GM18861 (cell line): ENCODE measurements around the gene C5orf46.
"Not testable (repeated sequence)": the region's sequence is repeated elsewhere in the genome, so short reads cannot be mapped to it uniquely, and the experiment has no call there.

Experiments
- ATAC-seq: cut with Tn5 transposase; IDR thresholded peaks from one replicate; pipeline ENCODE4 v1.9.1; 2021; ENCODE audit not compliant: unreplicated experiment

Gene C5orf46

DNA sequence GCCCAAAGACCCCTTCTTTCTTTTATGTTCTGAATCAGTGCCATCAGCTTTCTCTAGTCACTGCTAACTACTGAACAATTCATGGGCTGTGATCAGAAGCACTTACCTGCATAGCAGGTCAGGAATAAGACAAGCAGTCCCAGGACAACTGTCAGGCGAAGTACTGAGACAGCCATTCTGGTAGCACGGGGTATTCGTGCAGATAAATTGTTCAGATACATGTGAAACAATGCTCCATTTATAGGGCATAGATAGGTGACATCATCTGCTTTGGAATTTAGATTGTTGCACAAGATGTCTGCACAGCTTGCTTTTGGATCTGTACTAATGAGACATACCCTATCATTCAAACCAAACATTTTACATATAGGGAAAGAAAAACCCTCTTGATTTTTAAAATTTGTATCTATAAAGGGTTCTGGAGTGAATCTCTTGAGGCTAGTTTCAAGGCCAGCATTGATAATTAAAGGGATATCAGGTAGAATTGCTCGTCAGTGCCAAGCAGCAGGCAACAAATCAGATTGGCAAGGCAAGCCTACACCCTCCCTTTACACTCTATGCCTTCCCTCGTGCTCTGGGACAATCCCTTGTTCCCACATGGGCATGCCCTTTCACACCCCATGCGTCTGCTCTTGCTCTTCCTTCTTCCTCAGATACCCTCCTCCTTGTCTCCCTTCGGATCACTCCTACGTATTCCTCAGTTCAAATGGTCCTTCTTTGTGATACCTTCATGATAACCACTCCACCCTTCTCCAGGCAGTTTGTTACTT lies at the start of gene C5orf46:
Gene C5orf46, minus strand, starts transcription at position 213 of the 770 bp plus-strand sequence. Its CDS starts 37 bp downstream, at position 176.
- no peak for ATAC-seq

DNA sequence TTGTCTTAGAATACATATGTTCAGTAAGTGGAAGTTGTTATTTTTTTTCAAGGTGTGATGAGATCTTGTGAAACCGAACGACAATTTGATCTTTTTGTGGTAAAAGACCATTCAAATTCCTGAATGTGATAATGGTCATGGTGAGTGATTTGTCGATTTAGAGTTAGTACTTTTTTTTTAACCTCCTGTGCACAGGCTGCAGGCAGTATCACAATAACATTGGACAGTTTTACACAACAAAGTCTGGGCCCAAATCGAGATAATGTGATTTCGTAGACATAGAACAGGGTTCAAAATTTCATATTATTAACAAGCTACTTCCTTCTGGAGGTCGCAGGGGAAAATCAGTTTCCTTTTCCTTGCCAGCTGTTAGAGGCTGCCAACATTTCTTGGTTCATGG lies 48.6 kb upstream of the C5orf46 start:
- no peak for ATAC-seq

DNA sequence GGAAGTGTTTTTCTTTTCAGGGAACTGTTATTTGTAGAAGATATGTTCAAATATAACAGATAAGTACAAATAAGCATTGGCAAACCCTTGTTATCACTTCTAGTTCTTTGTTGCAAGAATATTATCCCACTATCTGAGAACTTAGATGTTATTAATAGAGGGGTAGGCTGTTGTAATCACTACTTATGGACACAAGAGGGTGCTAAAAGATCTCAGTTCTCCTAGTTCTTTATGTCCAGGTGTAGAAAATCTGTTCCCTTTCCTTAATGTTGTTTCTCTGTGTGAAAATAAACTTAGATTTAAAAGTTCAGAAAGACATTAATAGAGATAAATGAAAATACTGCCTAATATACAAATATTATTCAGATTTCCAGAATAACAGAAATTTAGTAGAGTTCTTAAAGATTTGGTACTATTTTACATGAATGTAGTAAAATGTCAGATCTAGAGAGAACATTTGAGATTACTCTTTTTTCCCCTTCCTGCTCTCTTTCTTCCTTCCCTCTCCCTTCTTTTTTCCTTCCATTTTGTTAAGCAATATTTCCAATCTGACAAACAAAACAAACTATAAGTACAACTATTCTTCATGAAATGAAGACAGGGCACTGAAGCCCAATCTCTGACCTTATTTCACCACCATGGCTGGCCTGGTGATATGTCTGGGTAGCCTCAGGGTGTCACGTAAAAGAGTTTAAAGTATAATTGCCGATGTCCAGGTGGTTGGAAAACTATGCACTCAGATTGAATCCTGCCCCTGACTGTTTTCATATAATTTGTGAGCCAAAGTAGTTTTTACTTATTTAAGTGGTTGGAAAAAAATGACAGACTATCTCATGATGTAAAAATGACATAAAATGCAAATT lies 43.6 kb upstream of the C5orf46 start:
- ATAC-seq = peak; percentile 89

DNA sequence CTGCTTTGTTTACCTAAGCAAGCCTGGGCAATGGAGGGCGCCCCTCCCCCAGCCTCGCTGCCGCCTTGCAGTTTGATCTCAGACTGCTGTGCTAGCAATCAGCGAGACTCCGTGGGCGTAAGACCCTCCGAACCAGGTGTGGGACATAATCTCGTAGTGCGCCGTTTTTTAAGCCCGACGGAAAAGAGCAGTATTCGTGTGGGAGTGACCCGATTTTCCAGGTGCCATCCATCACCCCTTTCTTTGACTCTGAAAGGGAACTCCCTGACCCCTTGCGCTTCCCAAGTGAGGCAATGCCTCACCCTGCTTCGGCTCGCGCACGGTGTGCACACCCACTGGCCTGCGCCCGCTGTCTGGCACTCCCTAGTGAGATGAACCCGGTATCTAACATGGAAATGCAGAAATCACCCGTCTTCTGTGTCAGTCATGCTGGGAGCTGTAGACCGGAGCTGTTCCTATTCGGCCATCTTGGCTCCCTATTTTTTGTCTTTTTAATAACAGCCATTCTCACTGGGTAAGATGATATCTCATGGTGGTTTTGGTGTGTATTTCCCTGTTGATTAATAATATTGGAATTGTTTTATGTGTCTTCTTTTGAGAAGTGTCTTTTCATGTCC lies 40.4 kb upstream of the C5orf46 start:
- ATAC-seq = not testable (repeated sequence)

DNA sequence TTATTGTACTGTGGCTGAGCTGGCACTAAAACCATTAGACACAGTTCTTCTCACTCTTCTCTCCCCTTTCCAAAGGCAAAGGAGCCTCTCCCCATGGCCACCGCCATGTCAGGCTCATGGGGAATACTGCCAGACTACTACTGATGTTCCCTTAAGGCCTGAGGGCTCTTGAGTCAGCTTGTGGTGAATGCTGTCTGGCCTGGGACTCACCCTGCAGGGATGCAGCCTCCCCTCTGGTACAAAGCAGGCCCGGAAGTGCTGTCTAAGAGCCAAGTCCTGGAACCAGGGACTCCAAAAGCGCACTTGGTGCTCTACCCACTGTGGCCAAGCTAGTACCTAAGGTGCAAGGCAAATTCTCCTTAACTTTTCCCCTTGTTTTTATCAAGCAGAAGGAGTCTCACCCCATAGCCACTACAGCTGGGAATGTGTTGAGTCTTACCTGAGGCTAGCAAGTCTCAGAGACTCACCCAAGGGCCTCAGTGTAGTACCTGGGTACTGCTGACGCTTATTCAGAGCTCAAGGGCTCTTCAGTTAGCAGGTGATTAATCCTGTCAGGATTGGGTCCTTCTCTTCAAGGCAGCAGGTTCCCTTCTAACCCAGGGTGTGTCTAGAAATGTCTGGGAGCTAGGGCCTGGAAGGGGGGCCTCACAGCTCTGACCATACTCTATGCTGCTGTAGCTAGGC lies 33.2 kb upstream of the C5orf46 start:
- no peak for ATAC-seq

DNA sequence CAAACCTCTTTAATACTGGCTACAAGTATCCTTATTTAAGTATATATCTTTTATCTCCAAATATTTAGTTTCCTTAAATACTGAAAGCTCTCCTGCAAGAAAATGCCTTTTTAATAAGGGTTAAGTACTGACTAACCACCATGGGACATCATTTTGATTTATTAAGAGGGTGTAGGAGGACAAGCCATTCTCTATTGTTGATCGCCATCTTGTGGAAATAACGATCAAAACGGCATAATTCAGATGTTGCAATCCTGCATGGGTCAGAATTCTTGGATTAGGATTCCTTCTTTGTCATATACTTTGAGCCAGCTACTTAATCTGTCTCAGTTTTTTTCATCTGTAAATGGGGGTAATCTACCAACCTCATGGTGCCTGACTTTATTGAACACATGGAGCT lies 28.7 kb upstream of the C5orf46 start:
- ATAC-seq = no peak

DNA sequence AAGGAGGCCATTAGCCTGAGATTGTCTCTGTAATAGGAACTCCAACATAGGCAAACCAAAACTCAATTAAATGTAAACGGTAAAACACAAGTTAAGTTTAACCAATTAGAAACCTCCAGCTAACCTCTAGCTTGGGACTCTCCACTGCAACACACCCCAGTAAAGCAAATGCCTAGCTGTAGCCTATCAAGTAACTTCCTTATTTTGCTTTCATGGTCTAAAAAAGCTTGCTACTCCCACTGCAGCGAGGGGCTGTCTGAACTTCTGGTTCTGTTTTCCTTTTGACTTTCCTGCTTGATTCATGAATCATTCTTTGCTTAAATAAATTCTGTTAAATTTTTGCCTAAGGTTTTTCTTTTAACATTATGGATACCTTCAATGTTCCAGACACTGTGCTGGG lies 24.4 kb upstream of the C5orf46 start:
- ATAC-seq = no peak

DNA sequence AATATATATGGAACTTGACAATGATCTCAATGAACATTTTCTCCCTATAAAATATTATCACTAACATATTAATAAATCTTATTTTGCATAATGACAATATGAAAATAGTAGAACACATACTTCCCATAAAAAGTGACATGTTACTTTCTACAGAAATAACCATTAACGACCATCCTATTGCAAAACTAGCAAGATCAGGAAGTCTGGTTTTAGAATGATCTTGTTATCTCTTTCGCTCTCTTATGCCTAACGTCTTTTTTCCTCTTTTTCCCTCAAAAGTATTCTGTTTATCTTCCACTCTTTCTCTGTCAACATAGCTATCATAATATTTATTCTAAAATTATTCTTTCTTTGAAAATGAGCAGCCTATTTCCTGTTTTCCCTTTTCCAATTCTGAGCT lies 21.6 kb upstream of the C5orf46 start:
- ATAC-seq = no peak

DNA sequence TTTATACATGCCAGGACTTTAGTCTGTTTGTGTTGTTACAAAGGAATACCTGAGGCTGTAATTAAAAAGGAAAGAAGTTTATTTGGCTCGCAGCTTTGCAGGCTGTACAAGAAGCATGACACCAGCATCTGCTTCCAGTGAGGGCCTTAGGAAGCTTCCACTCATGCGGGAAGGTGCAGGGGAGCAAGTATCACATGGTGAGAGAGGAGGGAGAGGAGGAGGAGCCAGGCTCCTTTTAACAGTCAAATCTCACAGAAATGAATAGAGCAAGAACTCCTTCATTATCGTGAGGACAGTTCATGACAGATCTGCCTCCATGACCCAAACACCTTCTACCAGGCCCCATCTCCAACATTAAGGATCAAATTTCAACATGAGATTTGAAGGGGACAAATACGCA lies 18.7 kb upstream of the C5orf46 start:
- no peak for ATAC-seq

DNA sequence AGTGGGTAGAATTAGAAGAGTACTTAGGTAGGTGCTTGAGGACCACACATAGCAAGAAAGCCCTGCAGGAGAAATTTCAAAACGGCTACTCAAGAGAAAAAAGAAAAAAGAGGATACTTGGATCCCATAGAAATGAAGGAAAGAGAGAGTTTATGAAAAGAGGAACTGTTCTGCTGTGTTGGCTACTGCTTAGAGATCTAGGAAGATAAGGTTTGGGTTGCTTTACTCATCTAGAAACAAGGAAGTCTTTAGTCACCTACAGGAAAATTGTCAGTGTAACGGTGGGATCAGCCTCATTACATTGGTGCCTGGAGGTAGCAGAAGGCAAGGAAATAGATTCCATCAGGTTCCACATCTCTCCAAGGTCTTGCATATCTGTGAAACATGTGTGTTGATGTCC lies 14.8 kb upstream of the C5orf46 start:
- ATAC-seq = no peak

DNA sequence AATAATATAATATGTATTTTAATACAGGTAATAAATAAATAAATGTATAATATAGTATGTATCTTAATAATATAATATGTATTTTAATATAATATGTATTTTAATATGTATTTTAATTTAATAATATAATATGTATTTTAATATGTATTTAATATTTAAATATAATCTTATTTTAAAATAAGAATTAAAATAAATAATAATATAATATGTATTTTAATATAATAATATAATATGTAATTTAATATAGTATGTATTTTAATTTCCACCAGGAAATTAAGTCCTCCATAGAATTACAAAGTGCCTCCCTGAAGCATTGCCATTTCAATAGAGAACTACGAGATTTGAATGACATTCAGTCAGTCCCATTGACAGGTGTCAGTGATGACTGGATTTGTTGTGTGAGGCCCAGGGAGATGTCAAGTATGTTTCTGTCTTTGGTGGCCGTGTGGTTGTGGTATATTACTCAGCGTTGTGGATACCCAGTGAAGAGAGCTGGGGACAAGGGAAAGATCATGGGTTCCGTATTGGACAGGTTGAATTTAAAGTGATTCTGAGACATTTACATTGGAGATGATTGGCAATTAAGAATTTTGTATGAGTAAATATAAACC lies 14.2 kb upstream of the C5orf46 start:
- ATAC-seq = no peak

DNA sequence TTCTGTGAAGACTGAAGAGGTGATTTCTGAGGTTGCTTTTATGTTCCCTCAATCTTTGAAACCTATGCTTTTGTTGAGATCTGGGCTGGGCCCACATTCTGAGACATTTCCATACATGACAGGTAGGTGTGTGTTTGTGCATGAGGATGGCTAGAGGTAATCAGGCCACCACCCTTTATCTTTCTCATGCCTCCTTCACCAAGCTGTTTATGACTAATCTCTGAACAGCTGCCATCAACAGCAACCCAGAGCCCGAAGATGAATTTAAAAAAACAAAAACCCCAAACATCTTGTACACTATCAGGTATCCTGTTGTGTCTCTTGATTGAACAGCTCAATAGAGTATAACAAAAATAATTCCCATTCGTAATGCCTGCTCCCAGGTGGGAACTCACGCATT lies 12.6 kb upstream of the C5orf46 start:
- no peak for ATAC-seq

DNA sequence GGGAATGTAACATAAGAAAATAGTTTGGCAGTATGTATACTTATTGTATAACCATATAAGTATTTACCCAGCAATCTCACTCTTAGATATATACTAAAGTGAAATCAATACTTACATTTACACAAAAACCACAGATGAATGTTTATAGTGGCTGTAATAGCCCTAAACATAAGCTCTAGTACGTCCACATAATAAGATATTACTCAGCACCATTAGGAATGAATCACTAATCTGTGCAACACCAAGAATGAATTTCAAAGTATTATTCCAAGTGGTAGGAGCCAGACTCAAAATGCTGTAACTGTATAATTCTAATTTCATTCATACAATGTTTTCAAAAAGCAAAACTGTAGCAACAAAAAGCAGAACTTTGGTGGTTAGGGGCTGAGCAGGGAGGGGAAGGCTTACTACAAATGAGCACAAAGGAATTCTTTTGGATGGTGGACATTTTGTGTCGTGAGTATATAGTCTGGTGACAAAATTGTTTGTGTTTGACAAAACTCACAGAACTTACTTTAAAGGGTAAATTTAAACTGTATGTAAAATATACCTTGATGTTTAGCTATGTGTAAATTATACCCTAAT lies 11.9 kb upstream of the C5orf46 start:
- ATAC-seq = no peak

DNA sequence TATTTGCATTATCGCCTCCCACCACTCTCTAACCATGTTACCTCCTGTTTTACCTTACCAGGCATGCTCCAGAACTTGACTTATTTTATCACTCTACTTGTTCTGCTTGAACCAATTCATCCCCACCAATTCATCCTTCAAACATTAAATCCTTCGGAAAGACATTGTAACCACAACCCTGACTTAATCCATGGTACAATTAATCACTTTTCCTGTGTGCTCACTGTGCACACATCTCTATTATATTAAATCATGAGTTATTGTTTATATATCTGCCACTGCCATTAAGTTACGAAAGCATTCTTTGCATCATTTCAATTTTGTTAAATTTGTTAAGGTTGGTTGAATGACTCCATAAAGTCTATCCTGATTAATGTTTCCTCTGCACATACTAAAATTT lies 7.4 kb upstream of the C5orf46 start:
- ATAC-seq = no peak

DNA sequence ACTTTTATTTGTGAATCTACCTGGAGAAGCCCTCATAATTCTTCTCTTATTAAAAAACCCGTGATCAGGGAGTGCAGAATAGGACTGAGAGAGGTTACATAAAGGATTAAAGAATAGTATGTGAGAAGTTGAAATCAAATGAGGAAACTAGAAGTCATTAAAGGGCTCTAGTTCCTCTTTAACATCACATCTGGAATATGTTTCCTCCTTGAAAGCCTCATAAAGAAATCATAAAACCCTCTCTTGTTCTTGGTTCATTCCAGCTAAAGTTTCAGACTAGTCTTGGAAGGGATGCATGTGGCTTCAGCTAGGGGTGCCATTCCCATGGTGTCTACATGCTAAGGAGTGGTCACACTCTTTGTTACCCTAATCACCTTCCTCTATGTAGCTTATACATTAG lies 5.7 kb upstream of the C5orf46 start:
- no peak for ATAC-seq

DNA sequence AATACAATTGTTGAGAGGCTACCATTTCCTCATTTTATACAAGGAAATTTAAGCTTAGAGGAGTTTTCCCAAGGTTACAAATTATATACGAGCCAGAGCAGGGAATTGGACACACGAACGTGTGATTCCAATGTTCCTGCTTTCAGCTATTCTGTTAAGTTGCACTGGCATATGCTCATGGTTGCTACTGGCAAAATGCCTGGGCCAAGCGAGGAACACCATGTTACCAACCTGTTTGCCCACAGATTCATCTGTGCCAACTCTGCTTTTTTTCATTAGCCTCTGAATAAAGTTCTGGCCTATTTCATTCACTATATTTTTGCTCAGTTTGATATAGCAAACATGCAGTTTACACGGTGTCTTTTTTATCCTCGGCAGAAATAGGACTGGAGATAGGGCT lies 5.1 kb upstream of the C5orf46 start:
- no peak for ATAC-seq

DNA sequence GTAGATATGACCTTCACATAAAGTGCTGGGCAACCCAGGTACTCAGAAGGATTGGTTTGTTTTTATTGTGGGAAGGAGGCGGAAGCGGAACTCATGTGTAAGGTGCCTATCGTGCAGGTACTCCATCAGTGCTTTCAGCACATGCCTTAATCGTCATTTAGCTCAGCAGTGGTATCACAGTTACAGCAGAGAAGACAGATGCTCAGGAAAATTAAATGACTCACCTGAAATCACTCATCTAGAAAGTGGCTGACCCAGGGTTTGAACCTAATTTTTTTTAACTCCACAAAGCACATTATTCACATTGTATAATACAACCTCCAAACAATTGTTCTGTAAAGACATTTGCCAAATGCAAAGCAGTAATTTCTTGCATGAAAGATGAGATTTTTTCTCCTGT lies 2.2 kb downstream of the C5orf46 start:
- ATAC-seq = no peak

DNA sequence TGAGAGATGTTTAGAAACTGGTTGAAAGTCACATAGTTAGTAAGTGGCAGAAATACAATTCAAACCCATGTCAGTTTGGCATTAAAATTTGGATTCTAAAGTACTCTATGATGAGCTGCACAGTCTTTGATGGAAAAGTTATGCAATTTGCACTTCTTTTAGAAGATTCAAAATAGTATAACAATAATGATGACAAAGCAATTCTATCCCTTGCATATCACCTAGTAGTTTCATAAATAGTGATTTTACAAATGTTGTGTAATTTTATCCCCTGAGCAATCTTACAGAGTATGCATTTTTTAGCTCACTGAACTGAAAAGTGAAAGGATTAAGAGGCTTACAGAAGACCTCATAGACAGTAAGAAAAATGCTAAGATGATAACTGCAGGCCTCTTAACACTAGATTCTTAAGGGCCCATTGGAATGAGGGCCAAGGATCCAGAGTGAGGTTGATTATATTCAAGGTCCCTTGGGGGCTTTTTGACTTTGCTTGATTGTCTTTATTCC lies 3.7 kb downstream of the C5orf46 start:
- no peak for ATAC-seq

DNA sequence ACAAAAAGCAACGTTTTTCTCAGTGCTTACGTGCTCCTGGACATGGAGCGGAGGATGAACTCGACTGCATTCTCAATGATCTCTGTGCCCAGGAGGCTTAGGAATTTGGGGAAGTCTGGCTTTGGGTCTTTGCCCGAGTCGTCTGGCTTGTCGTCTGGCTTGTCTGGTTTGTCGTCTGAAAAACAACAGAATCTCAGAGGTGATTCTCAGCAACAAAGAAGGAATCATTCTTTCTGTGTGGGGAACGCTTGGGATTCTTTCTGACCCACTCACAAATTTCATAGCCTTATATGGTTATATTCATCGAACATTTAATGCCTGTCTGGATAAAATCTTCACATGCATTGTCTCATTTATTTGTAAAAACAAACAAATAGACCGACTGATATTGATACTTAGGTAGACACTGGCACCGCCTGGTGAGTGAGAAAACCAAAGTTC lies 4.7 kb downstream of the C5orf46 start:
- no peak for ATAC-seq

DNA sequence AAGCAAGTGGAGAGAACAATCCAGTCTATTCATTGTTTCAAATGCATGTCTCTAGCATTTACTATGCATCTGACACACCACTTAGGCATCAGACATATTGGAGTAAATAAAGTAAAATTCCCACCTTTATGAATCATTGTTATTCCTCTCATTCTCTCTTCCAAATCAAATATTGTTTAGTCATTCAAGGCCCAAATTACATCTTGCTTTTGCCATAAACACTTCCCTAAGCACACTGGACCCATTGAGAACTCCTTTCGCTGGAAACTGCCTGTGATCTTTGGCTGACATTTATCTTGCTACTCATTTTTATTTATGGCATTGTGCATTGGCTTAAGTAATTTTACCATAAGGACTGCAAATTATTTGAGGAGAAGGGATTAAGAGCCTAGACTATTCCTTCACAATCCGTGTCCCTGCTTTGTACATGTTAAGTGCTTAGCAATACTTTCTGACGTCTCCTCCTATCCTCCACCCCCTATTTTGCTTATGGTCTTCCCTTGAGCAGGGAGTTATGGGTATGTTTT lies 7.4 kb downstream of the C5orf46 start:
- ATAC-seq = no peak
